NCI-H2196 treated with DMSO at 0.1 percent for 48 hours (cell line): ENCODE measurements around the gene ZXDC.

Source experiments
- DNase-seq: peaks from one replicate; lab custom pipeline; 2025; ENCODE audit not compliant: unreplicated experiment; lab: John Stamatoyannopoulos, UW

Gene ZXDC

GRCh38 chr3:126397610-126398422 lies 77.9 kb downstream of the ZXDC start:
- no peak for DNase-seq

GRCh38 chr3:126396536-126396935 lies 79.2 kb downstream of the ZXDC start:
- DNase-seq, result no peak

GRCh38 chr3:126395846-126396513 lies 79.7 kb downstream of the ZXDC start:
- DNase-seq, result no peak

- no peak for DNase-seq
Observed at GRCh38 chr3:126394977-126395321, 80.7 kb downstream of the ZXDC start.

- peak; percentile 36 for DNase-seq
Observed at GRCh38 chr3:126394179-126394976, 81.3 kb downstream of the ZXDC start, which contains the start of gene CFAP100. CFAP100 (plus strand) TSS chr3:126394909; CDS start chr3:126396001, 1,092 bp downstream.

GRCh38 chr3:126393563-126393962 lies 82.1 kb downstream of the ZXDC start:
- DNase-seq, result no peak

- DNase-seq, result no peak
Observed at GRCh38 chr3:126392246-126392645, 83.4 kb downstream of the ZXDC start.

GRCh38 chr3:126391631-126392030 lies 84.1 kb downstream of the ZXDC start:
- no peak for DNase-seq

GRCh38 chr3:126390751-126391150 lies 84.9 kb downstream of the ZXDC start:
- no peak for DNase-seq

- no peak for DNase-seq
Observed at GRCh38 chr3:126390201-126390600, 85.5 kb downstream of the ZXDC start.

GRCh38 chr3:126389794-126390146 lies 85.9 kb downstream of the ZXDC start:
- no peak for DNase-seq

GRCh38 chr3:126389112-126389793 lies 86.4 kb downstream of the ZXDC start:
- DNase-seq, result peak; percentile 87
